Panc1 (cell line): Measurements from ENCODE around the gene KRTAP9-3.

Experiments used
- POLR2AphosphoS5 ChIP-seq: IDR thresholded peaks from 2 replicates; pipeline ENCODE4 v1.6.1; 2012; ENCODE audit warnings: mild to moderate bottlenecking, low read depth, low read length, moderate library complexity
- TCF7L2 ChIP-seq: IDR thresholded peaks from 2 replicates; pipeline ENCODE4 v1.6.1; 2011; ENCODE audit warnings: mild to moderate bottlenecking, low read depth, low read length, inconsistent platforms
- TF ChIP-seq, protein P1 (sequence below): fragments of 450-650 bp; IDR thresholded peaks from 2 replicates; pipeline ENCODE4 v1.5.1; 2017; ENCODE audit warnings: mild to moderate bottlenecking
- TF ChIP-seq, protein P2 (sequence below), 2 experiments: IDR thresholded peaks; 2 replicates each; pipeline ENCODE4 v1.6.1; 2011 to 2012; ENCODE audit warnings: low read depth in 2 of 2, control low read depth in 1 of 2, low read length in 1 of 2, mild to moderate bottlenecking in 1 of 2, moderate library complexity in 1 of 2; ENCODE audit not compliant: insufficient read depth in 1 of 2

DNA sequence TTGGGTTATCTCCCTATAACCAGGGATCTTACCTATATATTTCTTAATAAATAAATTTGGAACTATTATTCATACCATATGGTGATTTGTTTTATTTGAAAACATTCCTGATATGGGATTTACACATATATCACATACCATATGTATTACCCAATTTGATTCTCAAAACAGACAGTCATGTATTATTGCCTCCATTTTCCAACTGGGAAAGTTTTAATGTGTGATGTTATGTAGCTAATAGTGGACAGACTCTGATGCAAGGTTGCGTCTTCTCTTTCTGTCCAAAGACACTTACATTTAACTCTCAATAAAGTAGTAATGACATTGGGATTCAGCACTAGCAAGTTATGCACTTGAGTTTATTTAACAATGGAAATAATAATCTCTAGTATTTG lies 24.0 kb downstream of the KRTAP9-3 start:
- TF ChIP-seq, protein P1, sequence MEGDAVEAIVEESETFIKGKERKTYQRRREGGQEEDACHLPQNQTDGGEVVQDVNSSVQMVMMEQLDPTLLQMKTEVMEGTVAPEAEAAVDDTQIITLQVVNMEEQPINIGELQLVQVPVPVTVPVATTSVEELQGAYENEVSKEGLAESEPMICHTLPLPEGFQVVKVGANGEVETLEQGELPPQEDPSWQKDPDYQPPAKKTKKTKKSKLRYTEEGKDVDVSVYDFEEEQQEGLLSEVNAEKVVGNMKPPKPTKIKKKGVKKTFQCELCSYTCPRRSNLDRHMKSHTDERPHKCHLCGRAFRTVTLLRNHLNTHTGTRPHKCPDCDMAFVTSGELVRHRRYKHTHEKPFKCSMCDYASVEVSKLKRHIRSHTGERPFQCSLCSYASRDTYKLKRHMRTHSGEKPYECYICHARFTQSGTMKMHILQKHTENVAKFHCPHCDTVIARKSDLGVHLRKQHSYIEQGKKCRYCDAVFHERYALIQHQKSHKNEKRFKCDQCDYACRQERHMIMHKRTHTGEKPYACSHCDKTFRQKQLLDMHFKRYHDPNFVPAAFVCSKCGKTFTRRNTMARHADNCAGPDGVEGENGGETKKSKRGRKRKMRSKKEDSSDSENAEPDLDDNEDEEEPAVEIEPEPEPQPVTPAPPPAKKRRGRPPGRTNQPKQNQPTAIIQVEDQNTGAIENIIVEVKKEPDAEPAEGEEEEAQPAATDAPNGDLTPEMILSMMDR = no peak
- TF ChIP-seq POLR2AphosphoS5 (no peak), TCF7L2 (no peak)
- TF ChIP-seq, protein P2, sequence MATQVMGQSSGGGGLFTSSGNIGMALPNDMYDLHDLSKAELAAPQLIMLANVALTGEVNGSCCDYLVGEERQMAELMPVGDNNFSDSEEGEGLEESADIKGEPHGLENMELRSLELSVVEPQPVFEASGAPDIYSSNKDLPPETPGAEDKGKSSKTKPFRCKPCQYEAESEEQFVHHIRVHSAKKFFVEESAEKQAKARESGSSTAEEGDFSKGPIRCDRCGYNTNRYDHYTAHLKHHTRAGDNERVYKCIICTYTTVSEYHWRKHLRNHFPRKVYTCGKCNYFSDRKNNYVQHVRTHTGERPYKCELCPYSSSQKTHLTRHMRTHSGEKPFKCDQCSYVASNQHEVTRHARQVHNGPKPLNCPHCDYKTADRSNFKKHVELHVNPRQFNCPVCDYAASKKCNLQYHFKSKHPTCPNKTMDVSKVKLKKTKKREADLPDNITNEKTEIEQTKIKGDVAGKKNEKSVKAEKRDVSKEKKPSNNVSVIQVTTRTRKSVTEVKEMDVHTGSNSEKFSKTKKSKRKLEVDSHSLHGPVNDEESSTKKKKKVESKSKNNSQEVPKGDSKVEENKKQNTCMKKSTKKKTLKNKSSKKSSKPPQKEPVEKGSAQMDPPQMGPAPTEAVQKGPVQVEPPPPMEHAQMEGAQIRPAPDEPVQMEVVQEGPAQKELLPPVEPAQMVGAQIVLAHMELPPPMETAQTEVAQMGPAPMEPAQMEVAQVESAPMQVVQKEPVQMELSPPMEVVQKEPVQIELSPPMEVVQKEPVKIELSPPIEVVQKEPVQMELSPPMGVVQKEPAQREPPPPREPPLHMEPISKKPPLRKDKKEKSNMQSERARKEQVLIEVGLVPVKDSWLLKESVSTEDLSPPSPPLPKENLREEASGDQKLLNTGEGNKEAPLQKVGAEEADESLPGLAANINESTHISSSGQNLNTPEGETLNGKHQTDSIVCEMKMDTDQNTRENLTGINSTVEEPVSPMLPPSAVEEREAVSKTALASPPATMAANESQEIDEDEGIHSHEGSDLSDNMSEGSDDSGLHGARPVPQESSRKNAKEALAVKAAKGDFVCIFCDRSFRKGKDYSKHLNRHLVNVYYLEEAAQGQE (IDR thresholded peaks at IDR 0.05; ENCODE audit: insufficient read depth in 1 of 2, low read depth in 2 of 2, low read length in 1 of 2) = no peak
